Heart right ventricle (tissue), 16 donors: ENCODE measurements around the gene KRTAP21-2. TPM values are rescaled to one million over a fixed set of nuclear protein-coding genes. Genes with fewer than 3 reads are reported as not detected.

Experiments
- ATAC-seq, 8 donors: fragments of 200-7000 bp; cut with Tn5 transposase; one replicate each; pipeline ENCODE4 v1.9.1; 2020; ENCODE audit warnings: mild to moderate bottlenecking in 8 of 8, moderate library complexity in 8 of 8, moderate number of reproducible peaks in 1 of 8
- DNase-seq, 2 donors: peaks; one replicate each; pipeline ENCODE4 v3.0.0-alpha.2; 2020
- H3K27ac ChIP-seq, 10 donors: fragments of 200-600 bp; sonication (generic) in 2 of 10; one replicate each; pipeline versions ENCODE4 v1.5.0 to v1.8.0; 2020 to 2022; ENCODE audit warnings: mild to moderate bottlenecking in 3 of 10
- H3K27me3 ChIP-seq, 7 donors: fragments of 200-600 bp; one replicate each; pipeline ENCODE4 v1.8.0; 2021 to 2022; ENCODE audit warnings: mild to moderate bottlenecking in 2 of 7
- H3K36me3 ChIP-seq, 9 donors: fragments of 200-600 bp; sonication (generic) in 1 of 9; one replicate each; pipeline versions ENCODE4 v1.5.0 to v1.8.0; 2020 to 2022; ENCODE audit warnings: mild to moderate bottlenecking in 2 of 9
- H3K4me1 ChIP-seq, 9 donors: fragments of 200-600 bp; sonication (generic) in 1 of 9; one replicate each; pipeline versions ENCODE4 v1.5.0 to v1.8.0; 2020 to 2022; ENCODE audit warnings: mild to moderate bottlenecking in 4 of 9
- H3K4me3 ChIP-seq, 10 donors: fragments of 200-600 bp; sonication (generic) in 2 of 10; one replicate each; pipeline versions ENCODE4 v1.5.0 to v1.8.0; 2020 to 2022; ENCODE audit warnings: mild to moderate bottlenecking in 7 of 10, moderate library complexity in 2 of 10
- H3K9me3 ChIP-seq, 11 donors: fragments of 200-600 bp in 10 of 11; sonication (generic) in 2 of 11; one replicate each; pipeline versions ENCODE4 v1.5.0 to v1.8.0; 2013 to 2022; ENCODE audit warnings: mild to moderate bottlenecking in 2 of 11, control low read depth in 1 of 11, moderate library complexity in 1 of 11
- WGBS, 2 donors: extraction: QIAGEN DNeasy Blood & Tissue Kit; methylation state at CpG; one replicate each; pipeline ENCODE4 v1.1.7; 2013; ENCODE audit warnings: inconsistent platforms in 1 of 2; 5-methylcytosine and 5-hydroxymethylcytosine counted together
- intact Hi-C, 10 donors: fragments of 100-400 bp; cut with DNase I; formaldehyde crosslinking; loops; one replicate each; pipeline versions ENCODE4 v1.11.1 to v1.14.2; 2022
- polyA plus RNA-seq, 2 donors: library from polyadenylated mRNA; stranded (reverse); fragments of 200-250 nt; gene quantifications; one replicate each; pipeline ENCODE4 v1.2.3, GENCODE V29; 2013
- total RNA-seq, 10 donors: library from RNA; stranded (reverse); fragmentation: NEBNext Ultra II Directional in 3 of 10; extraction: Animal tissue kit (Norgen Biotek cat#: 25700) in 3 of 10; gene quantifications; one replicate each; pipeline versions ENCODE4 v1.2.1 to v1.2.4, GENCODE V29; 2021 to 2023
- TF ChIP-seq, protein P1 (sequence below), 9 donors: fragments of 200-600 bp; sonication (generic) in 2 of 9; IDR thresholded peaks; one replicate each; pipeline versions ENCODE4 v1.5.0 to v1.8.0; 2021 to 2022; ENCODE audit warnings: antibody characterized with exemption in 9 of 9, mild to moderate bottlenecking in 5 of 9, moderate library complexity in 1 of 9
- donor health status: Arrhythmogenic right ventricular cardiomyopathy.
- donor health status: ischemic (EF 13 %, LVEDD 7.1; RV severe dilation, severe dysfunction).
- donor health status: healthy with polysubstance abuse.
- donor health status: DM: no; HTN: yes; CAD: no.
- donor health status: DM: no; HTN: no; CAD: no.
- donor health status: ischemic (EF 25% LVEDD 6.9; RV normal size, moderate dysfunction).
- donor health status: ischemic (EF 25% LVEDD 5.7; RV mildly dilated, moderate dysfunction).
- donor health status: healthy.
- donor health status: DM: yes; HTN: yes; CAD: no.
- donor health status: Ischemic cardiomyopathy.
- donor health status: ischemic (EF 35%, LVEDD 5.7; RV mildly dilated, moderate dysfunction).
- donor health status: nonischemic (EF 11% LVEDD 7.7; RV severe dilation, severe dysfunction).
- donor health status: DM: yes; HTN: yes; CAD: no.
- donor health status: PGD.
- donor health status: ischemic (EF 29% LVEDD 5.4; RV normal size, mild dysfunction).
- donor health status: nonischemic (EF 23%, LVEDD 6.1; RV moderate dilation, normal function).

The KRTAP21-2 gene
- total and polyA plus RNA-seq, 12 donors, result not detected

DNA sequence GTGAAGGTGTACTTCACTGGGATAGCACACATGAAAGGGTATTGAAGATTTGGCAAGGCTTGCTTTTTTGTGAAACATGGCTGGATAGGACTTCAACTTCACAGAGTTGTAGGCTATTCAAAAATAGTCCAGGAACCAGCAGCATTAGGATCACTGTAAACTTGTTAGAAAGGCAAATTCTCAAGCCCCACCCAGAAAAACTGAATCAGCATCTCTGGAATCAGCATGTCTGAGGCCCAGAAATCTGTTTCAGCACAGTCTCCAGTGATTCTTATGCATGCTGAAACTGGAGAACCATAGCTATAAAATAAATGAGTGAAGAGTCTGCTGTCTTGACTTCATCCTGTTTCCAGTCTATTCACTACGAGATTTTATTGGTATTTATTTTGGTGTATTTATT lies 20.3 kb downstream of the KRTAP21-2 start:
- no peak for ATAC-seq
- intact Hi-C loops, result no loop called here

DNA sequence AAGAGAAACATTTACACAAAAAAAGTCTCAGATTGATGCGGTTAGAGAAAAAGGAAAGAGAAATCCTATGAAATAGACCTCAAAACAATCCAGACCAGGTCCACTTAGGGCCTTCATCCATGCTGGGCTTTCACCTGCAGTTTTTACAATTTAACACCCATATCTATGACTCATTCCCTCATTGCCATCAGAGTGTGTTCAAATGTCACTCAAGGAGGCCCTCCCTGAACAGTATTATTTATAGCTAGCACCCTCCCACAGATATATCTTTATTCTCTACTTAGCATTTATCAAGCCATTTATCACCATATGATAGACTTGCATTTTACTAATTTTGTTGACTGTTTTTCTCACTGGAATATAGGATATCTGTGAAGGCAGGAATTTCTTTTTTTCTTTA lies 27.7 kb downstream of the KRTAP21-2 start:
- Histone ChIP-seq H3K27me3 (no peaks in the 10 kb centered on the region), H3K4me3 (no peak overlapping the region), H3K9me3 (no peaks in the 10 kb centered on the region), H3K4me1 (no peaks in the 10 kb centered on the region), H3K36me3 (no peaks in the 10 kb centered on the region), H3K27ac (no peak overlapping the region)
- WGBS, 2 donors, result 92 to 100% methylated on average over 1 of the region's 1 CpG
- intact Hi-C loops, result no loop called here
- peak in 1 of 8 donors; percentile 52 for ATAC-seq
- DNase-seq, result no peak
- TF ChIP-seq, protein P1, sequence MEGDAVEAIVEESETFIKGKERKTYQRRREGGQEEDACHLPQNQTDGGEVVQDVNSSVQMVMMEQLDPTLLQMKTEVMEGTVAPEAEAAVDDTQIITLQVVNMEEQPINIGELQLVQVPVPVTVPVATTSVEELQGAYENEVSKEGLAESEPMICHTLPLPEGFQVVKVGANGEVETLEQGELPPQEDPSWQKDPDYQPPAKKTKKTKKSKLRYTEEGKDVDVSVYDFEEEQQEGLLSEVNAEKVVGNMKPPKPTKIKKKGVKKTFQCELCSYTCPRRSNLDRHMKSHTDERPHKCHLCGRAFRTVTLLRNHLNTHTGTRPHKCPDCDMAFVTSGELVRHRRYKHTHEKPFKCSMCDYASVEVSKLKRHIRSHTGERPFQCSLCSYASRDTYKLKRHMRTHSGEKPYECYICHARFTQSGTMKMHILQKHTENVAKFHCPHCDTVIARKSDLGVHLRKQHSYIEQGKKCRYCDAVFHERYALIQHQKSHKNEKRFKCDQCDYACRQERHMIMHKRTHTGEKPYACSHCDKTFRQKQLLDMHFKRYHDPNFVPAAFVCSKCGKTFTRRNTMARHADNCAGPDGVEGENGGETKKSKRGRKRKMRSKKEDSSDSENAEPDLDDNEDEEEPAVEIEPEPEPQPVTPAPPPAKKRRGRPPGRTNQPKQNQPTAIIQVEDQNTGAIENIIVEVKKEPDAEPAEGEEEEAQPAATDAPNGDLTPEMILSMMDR (IDR thresholded peaks at IDR 0.05), result no peak

More for the DNA sequence above, 20.3 kb downstream of the KRTAP21-2 start:
- H3K4me1 ChIP-seq, result no peaks in the 10 kb centered on the region
- no peak for DNase-seq
- H3K4me3 ChIP-seq, result no peak overlapping the region
- H3K27ac ChIP-seq, result no peak overlapping the region
- TF ChIP-seq, protein P1 (IDR thresholded peaks at IDR 0.05), result no peak
- 57 to 65% methylated on average over 1 of the region's 1 CpG for WGBS, 2 donors
- no peaks in the 10 kb centered on the region for H3K9me3 ChIP-seq
- no peaks in the 10 kb centered on the region for H3K36me3 ChIP-seq
- no peaks in the 10 kb centered on the region for H3K27me3 ChIP-seq

DNA sequence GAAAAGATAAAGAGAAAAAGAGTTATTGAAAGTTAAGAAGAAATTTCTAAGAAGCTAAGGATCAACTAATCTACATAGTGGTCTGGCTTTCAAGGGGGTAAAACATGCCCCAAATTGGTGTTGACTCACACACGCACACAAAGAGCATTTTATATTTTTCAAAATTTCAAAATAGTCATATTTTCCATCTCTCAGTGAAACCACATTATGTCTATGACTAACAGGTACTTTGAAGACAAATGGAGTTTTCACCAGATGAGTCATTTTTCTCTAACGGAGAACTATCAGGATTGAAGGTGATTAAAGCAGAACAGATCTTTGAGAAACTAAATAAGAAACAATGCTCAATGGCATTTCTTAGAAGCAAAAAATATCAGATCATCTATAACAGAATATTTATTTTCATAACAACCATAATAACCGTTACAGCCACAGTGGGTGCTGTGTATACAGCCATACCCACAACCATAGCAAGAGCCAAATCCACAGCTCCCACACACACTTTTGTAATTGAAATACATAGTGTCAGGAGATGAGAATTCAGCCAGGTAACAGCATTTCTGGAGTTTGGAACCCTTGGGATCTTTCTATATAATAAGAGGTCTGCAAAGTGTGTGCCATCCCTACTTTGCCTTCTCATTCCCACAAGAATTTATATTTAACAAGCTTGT lies 28.7 kb downstream of the KRTAP21-2 start, which contains the start of gene KRTAP21-3:
KRTAP21-3 (minus strand) TSS at position 539 of the 671 bp plus-strand sequence; CDS start at position 521, 18 bp downstream.
- DNase-seq, result no peak
- WGBS, 2 donors, result 73 to 85% methylated on average over 3 of the region's 3 CpGs
- no peak for ATAC-seq
- TF ChIP-seq, protein P1 (IDR thresholded peaks at IDR 0.05), result no peak
- peaks cover 0 to 4% (median 0%) of the 10 kb centered on the region in 11 donors for H3K9me3 ChIP-seq
- H3K4me1 ChIP-seq, result no peaks in the 10 kb centered on the region
- H3K27me3 ChIP-seq, result no peaks in the 10 kb centered on the region
- H3K4me3 ChIP-seq, result no peak within 1 kb of the TSS
- H3K27ac ChIP-seq, result no peak within 1 kb of the TSS
- intact Hi-C loops, result no loop called here
- H3K36me3 ChIP-seq, result no peaks in the 10 kb centered on the region

DNA sequence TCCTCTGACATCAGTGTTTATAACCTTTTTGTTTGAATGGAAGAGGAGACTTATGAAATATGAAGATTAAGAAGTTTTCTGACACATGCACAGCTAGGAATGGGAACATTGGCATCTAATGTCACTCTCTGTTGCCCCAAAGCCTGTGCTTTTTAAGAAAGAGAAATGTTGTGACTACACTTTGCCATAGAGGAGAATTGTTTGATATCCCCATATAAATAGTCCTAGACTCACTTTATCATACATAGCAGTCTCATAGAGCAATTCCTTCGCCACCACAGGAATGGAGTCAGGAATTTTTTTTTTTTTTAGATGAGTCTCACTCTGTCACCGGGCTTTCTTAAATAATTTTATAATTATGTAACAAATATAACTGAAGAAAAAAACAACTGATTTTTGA lies 30.0 kb downstream of the KRTAP21-2 start:
- H3K27ac ChIP-seq, result no peak overlapping the region
- H3K9me3 ChIP-seq, result peaks cover 0 to 14% (median 5%) of the 10 kb centered on the region in 11 donors
- no peak for DNase-seq
- H3K4me1 ChIP-seq, result no peaks in the 10 kb centered on the region
- 85 to 91% methylated on average over 2 of the region's 2 CpGs for WGBS, 2 donors
- no peak for ATAC-seq
- H3K4me3 ChIP-seq, result no peak overlapping the region
- no peaks in the 10 kb centered on the region for H3K36me3 ChIP-seq
- intact Hi-C loops, result no loop called here
- TF ChIP-seq, protein P1 (IDR thresholded peaks at IDR 0.05), result no peak
- no peaks in the 10 kb centered on the region for H3K27me3 ChIP-seq
